RWPE2 (cell line): ENCODE data around the gene TUBAL3.
A peak's percentile ranks its signal among the peaks of the same experiment; 100 is the strongest.
"Not testable (repeated sequence)": the region's sequence is repeated elsewhere in the genome, so short reads cannot be mapped to it uniquely, and the experiment has no call there.

Experiments used
- ATAC-seq: fragments of 200-7000 bp; cut with Tn5 transposase; 3 replicates; pipeline ENCODE4 v1.9.1; 2021; ENCODE audit warnings: low read depth
- DNase-seq: peaks from one replicate; pipeline ENCODE4 v3.0.0-alpha.2; 2020; ENCODE audit warnings: low spot score
- H3K27ac ChIP-seq: fragments of 450-650 bp; 2 replicates; pipeline ENCODE4 v1.5.1; 2017; ENCODE audit warnings: mild to moderate bottlenecking; ENCODE audit not compliant: poor library complexity, severe bottlenecking
- H3K27me3 ChIP-seq: fragments of 250-450 bp; sonication (Bioruptor Pico); 2 replicates; pipeline ENCODE4 v1.5.1; 2021; ENCODE audit warnings: mild to moderate bottlenecking, moderate library complexity; ENCODE audit not compliant: insufficient read depth, poor library complexity, severe bottlenecking
- H3K36me3 ChIP-seq: fragments of 250-450 bp; sonication (Bioruptor Pico); 2 replicates; pipeline ENCODE4 v1.5.1; 2020; ENCODE audit warnings: low read depth, mild to moderate bottlenecking, moderate library complexity
- H3K4me1 ChIP-seq: fragments of 250-450 bp; sonication (Bioruptor Pico); 2 replicates; pipeline ENCODE4 v1.5.1; 2021; ENCODE audit warnings: mild to moderate bottlenecking, moderate library complexity; ENCODE audit not compliant: insufficient read depth, poor library complexity, severe bottlenecking
- H3K4me3 ChIP-seq: fragments of 250-450 bp; sonication (Bioruptor Pico); 2 replicates; pipeline ENCODE4 v1.5.1; 2021; ENCODE audit warnings: mild to moderate bottlenecking, moderate library complexity; ENCODE audit not compliant: severe bottlenecking
- H3K9me3 ChIP-seq: fragments of 250-450 bp; sonication (Bioruptor Pico); 2 replicates; pipeline ENCODE4 v1.5.1; 2021; ENCODE audit warnings: mild to moderate bottlenecking, moderate library complexity; ENCODE audit not compliant: severe bottlenecking
- CTCF ChIP-seq: fragments of 450-650 bp; IDR thresholded peaks from one replicate; pipeline ENCODE4 v1.5.1; 2017; ENCODE audit warnings: mild to moderate bottlenecking, moderate library complexity; ENCODE audit not compliant: poor library complexity, severe bottlenecking

The TUBAL3 gene

GRCh38 chr10:5416981-5417380 lies 12.4 kb upstream of the TUBAL3 start:
- Histone ChIP-seq H3K4me3 (no peak overlapping the region), H3K36me3 (peaks cover 23% of the 10 kb centered on the region), H3K27me3 (no peaks in the 10 kb centered on the region), H3K9me3 (peaks cover 18% of the 10 kb centered on the region), H3K27ac (no peak overlapping the region), H3K4me1 (peaks cover 9% of the 10 kb centered on the region)
- no peak for DNase-seq
- ATAC-seq = no peak
- no peak for TF ChIP-seq CTCF

- Histone ChIP-seq H3K27me3 (no peaks in the 10 kb centered on the region), H3K27ac (peak overlapping the region; percentile 56), H3K36me3 (peaks cover 15% of the 10 kb centered on the region), H3K4me1 (peaks cover 9% of the 10 kb centered on the region), H3K4me3 (peak overlapping the region; percentile 66), H3K9me3 (peaks cover 10% of the 10 kb centered on the region)
- TF ChIP-seq CTCF = no peak
- DNase-seq = peak; percentile 24
- ATAC-seq = peak; percentile 54
These were observed 8.6 kb upstream of the TUBAL3 start for GRCh38 chr10:5413012-5413938.

GRCh38 chr10:5412277-5412941 lies 7.8 kb upstream of the TUBAL3 start, which contains the start of gene NET1:
NET1 (plus strand) TSS chr10:5412557; CDS start chr10:5412693, 136 bp downstream.
- H3K9me3 ChIP-seq = peaks cover 5% of the 10 kb centered on the region
- peaks cover 9% of the 10 kb centered on the region for H3K4me1 ChIP-seq
- no peak for TF ChIP-seq CTCF
- DNase-seq (peak; percentile 85), ATAC-seq (peak; percentile 95)
- peaks cover 11% of the 10 kb centered on the region for H3K36me3 ChIP-seq
- H3K27me3 ChIP-seq = no peaks in the 10 kb centered on the region
- H3K4me3 ChIP-seq = peak within 1 kb of the TSS; percentile 66
- H3K27ac ChIP-seq = peak within 1 kb of the TSS; percentile 56

- peak overlapping the region; percentile 66 for H3K4me3 ChIP-seq
- DNase-seq = no peak
- ATAC-seq = no peak; the same call in 2 of the 3 replicates
- no peak for TF ChIP-seq CTCF
- H3K36me3 ChIP-seq = peaks cover 11% of the 10 kb centered on the region
- peaks cover 9% of the 10 kb centered on the region for H3K4me1 ChIP-seq
- no peaks in the 10 kb centered on the region for H3K27me3 ChIP-seq
- peaks cover 6% of the 10 kb centered on the region for H3K9me3 ChIP-seq
- H3K27ac ChIP-seq = peak overlapping the region; percentile 56
These were observed 7.3 kb upstream of the TUBAL3 start for GRCh38 chr10:5411941-5412276.

- not testable (repeated sequence) for H3K27me3 ChIP-seq, ATAC-seq, H3K4me1 ChIP-seq, H3K27ac ChIP-seq, DNase-seq, H3K9me3 ChIP-seq, H3K36me3 ChIP-seq, H3K4me3 ChIP-seq
These were observed 6.2 kb upstream of the TUBAL3 start for GRCh38 chr10:5410787-5411186.
